Ascending aorta (tissue), 2 donors: ENCODE measurements around the gene FAM174C. TPM values are rescaled to one million over a fixed set of nuclear protein-coding genes. Genes with fewer than 3 reads are reported as not detected.

ENCODE experiments used
- DNase-seq, 2 donors: peaks; one replicate each; pipeline ENCODE4 v3.0.0-alpha.2; 2019; ENCODE audit warnings: low spot score in 2 of 2
- H3K27ac ChIP-seq, 2 donors: fragments of 200-600 bp; sonication (generic); one replicate each; pipeline ENCODE4 v1.5.1; 2016 to 2017; ENCODE audit warnings: mild to moderate bottlenecking in 1 of 2
- H3K27me3 ChIP-seq: fragments of 200-600 bp; sonication (generic); one replicate; pipeline ENCODE4 v1.5.1; 2017
- H3K36me3 ChIP-seq, 2 donors: fragments of 200-600 bp; sonication (generic); one replicate each; pipeline ENCODE4 v1.5.1; 2016
- H3K4me1 ChIP-seq, 2 donors: fragments of 200-600 bp; sonication (generic); one replicate each; pipeline ENCODE4 v1.5.1; 2016 to 2017; ENCODE audit warnings: mild to moderate bottlenecking in 1 of 2
- H3K4me3 ChIP-seq, 2 donors: fragments of 200-600 bp; sonication (generic); one replicate each; pipeline ENCODE4 v1.5.1; 2016 to 2017; ENCODE audit warnings: mild to moderate bottlenecking in 1 of 2
- H3K9me3 ChIP-seq, 2 donors: fragments of 200-600 bp; sonication (generic); one replicate each; pipeline ENCODE4 v1.5.1; 2016
- CTCF ChIP-seq, 3 experiments: fragments of 200-600 bp in 2 of 3; fragments of 450-650 bp in 1 of 3; sonication (generic) in 2 of 3; IDR thresholded peaks; one replicate each; pipeline ENCODE4 v1.5.1; 2016 to 2019; ENCODE audit warnings: antibody characterized with exemption in 3 of 3, mild to moderate bottlenecking in 1 of 3, moderate library complexity in 1 of 3
- intact Hi-C: fragments of 100-400 bp; cut with DNase I; formaldehyde crosslinking; loops from one replicate; pipeline ENCODE4 v1.15.1; 2023
- total RNA-seq: library from RNA; depleted of rRNA; stranded (reverse); fragments of >200 nt; gene quantifications from one replicate; pipeline ENCODE4 v1.1.0, GENCODE V29; 2016

FAM174C gene
- total RNA-seq, 1 donor from 2014 or later, result 156 TPM

GRCh38 chr19:1266129-1266915 is 9.0 kb upstream of the FAM174C start:
- peak in 1 of 2 donors; percentile 91 for DNase-seq
- Histone ChIP-seq H3K4me1 (peaks cover 30 to 63% of the 10 kb centered on the region in 2 donors), H3K4me3 (peak overlapping the region; percentile 46 to 71), H3K9me3 (no peaks in the 10 kb centered on the region), H3K27ac (peak overlapping the region; percentile 96 to 99), H3K36me3 (peaks cover 6 to 7% of the 10 kb centered on the region in 2 donors), H3K27me3 (no peaks in the 10 kb centered on the region)
- no peak for TF ChIP-seq CTCF (IDR thresholded peaks at IDR 0.05)
- intact Hi-C loops, result loop anchor here (1.0 to 2.0 kb wide), 2 partner anchors 18 to 46 kb away; partner anchors contain the start of gene MIDN

- Histone ChIP-seq H3K27ac (peak overlapping the region; percentile 96 to 99), H3K4me3 (peak overlapping the region; percentile 46 to 71), H3K27me3 (no peaks in the 10 kb centered on the region), H3K4me1 (peaks cover 37 to 63% of the 10 kb centered on the region in 2 donors), H3K36me3 (peaks cover 13% of the 10 kb centered on the region in 2 donors), H3K9me3 (no peaks in the 10 kb centered on the region)
- peak; percentile 84 to 100 (median 86) for TF ChIP-seq CTCF (IDR thresholded peaks at IDR 0.05)
- peak in 1 of 2 donors; percentile 83 for DNase-seq
- intact Hi-C loops, result loop anchor here (1.0 to 2.0 kb wide), 3 partner anchors 19 to 46 kb away; partner anchors contain the start of gene MIDN
Observed at GRCh38 chr19:1266916-1267476, 8.3 kb upstream of the FAM174C start.

GRCh38 chr19:1267477-1268225 is 7.7 kb upstream of the FAM174C start:
- H3K27ac ChIP-seq, result peak overlapping the region; percentile 94 to 95
- no peak for TF ChIP-seq CTCF (IDR thresholded peaks at IDR 0.05)
- H3K4me1 ChIP-seq, result peaks cover 36 to 61% of the 10 kb centered on the region in 2 donors
- no peaks in the 10 kb centered on the region for H3K9me3 ChIP-seq
- H3K27me3 ChIP-seq, result no peaks in the 10 kb centered on the region
- H3K4me3 ChIP-seq, result peak overlapping the region in 1 of 2 donors; percentile 71
- no peak for DNase-seq
- intact Hi-C loops, result loop anchor here (1.0 to 2.0 kb wide), 4 partner anchors 23 to 241 kb away; partner anchors contain the start of genes CNN2 and GPX4
- H3K36me3 ChIP-seq, result peaks cover 19 to 20% of the 10 kb centered on the region in 2 donors

- intact Hi-C loops, result loop anchor here (1.0 to 2.0 kb wide), 3 partner anchors 19 to 242 kb away; partner anchors contain the start of genes CNN2 and GPX4
- no peak for TF ChIP-seq CTCF (IDR thresholded peaks at IDR 0.05)
Observed at GRCh38 chr19:1268226-1269064, 6.9 kb upstream of the FAM174C start.

More at GRCh38 chr19:1268226-1269064, 6.9 kb upstream of the FAM174C start:
- Histone ChIP-seq H3K4me3 (peak overlapping the region in 1 of 2 donors; percentile 14), H3K9me3 (no peaks in the 10 kb centered on the region), H3K4me1 (peaks cover 34 to 67% of the 10 kb centered on the region in 2 donors), H3K27me3 (no peaks in the 10 kb centered on the region), H3K36me3 (peaks cover 27% of the 10 kb centered on the region in 2 donors), H3K27ac (peak overlapping the region; percentile 94 to 95)
- DNase-seq, result peak in 1 of 2 donors; percentile 70
